Activated gamma-delta T cell (primary cell): ENCODE data around the gene PDXDC1.
A peak's percentile ranks its signal among the peaks of the same experiment; 100 is the strongest.
"Not testable (repeated sequence)": the region's sequence is repeated elsewhere in the genome, so short reads cannot be mapped to it uniquely, and the experiment has no call there.

Experiments
- DNase-seq: peaks from one replicate; lab custom pipeline; 2025; lab: John Stamatoyannopoulos, UW

PDXDC1 gene

GRCh38 chr16:15038689-15039088, 63.9 kb downstream of the PDXDC1 start:
- no peak for DNase-seq

- DNase-seq, result no peak
Measured at GRCh38 chr16:15041271-15042004, 66.6 kb downstream of the PDXDC1 start.

- no peak for DNase-seq
Measured at GRCh38 chr16:15043344-15043743, 68.5 kb downstream of the PDXDC1 start.

GRCh38 chr16:15044286-15044685, 69.5 kb downstream of the PDXDC1 start:
- DNase-seq, result no peak

- DNase-seq, result not testable (repeated sequence)
Measured at GRCh38 chr16:15045270-15045669, 70.4 kb downstream of the PDXDC1 start.

- no peak for DNase-seq
Measured at GRCh38 chr16:15046692-15047376, 72.0 kb downstream of the PDXDC1 start.

GRCh38 chr16:15049581-15050180, 74.9 kb downstream of the PDXDC1 start:
- DNase-seq, result no peak

GRCh38 chr16:15050440-15050839, 75.6 kb downstream of the PDXDC1 start:
- not testable (repeated sequence) for DNase-seq

GRCh38 chr16:15051387-15051951, 76.6 kb downstream of the PDXDC1 start:
- DNase-seq, result no peak

GRCh38 chr16:15052747-15053476, 78.1 kb downstream of the PDXDC1 start:
- DNase-seq, result no peak

- no peak for DNase-seq
Measured at GRCh38 chr16:15053904-15054303, 79.1 kb downstream of the PDXDC1 start.

GRCh38 chr16:15054357-15055140, 79.7 kb downstream of the PDXDC1 start:
- no peak for DNase-seq

GRCh38 chr16:15055141-15056053, 80.6 kb downstream of the PDXDC1 start:
- DNase-seq, result peak; percentile 78

GRCh38 chr16:15057681-15058417, 83.0 kb downstream of the PDXDC1 start:
- no peak for DNase-seq

- DNase-seq, result no peak
Measured at GRCh38 chr16:15059324-15059723, 84.5 kb downstream of the PDXDC1 start.

- not testable (repeated sequence) for DNase-seq
Measured at GRCh38 chr16:15062085-15062810, 87.4 kb downstream of the PDXDC1 start.

- not testable (repeated sequence) for DNase-seq
Measured at GRCh38 chr16:15065961-15066360, 91.1 kb downstream of the PDXDC1 start.

GRCh38 chr16:15066690-15067089, 91.9 kb downstream of the PDXDC1 start:
- DNase-seq, result not testable (repeated sequence)

GRCh38 chr16:15071013-15071412, 96.2 kb downstream of the PDXDC1 start:
- not testable (repeated sequence) for DNase-seq
